Renal cortex interstitium (tissue), 11 donors: Measurements from ENCODE around the gene NEDD4L. TPM values are rescaled to one million over a fixed set of nuclear protein-coding genes. Genes with fewer than 3 reads are reported as not detected.
A peak's percentile ranks its signal among the peaks of the same experiment; 100 is the strongest.
"Not testable (repeated sequence)": the region's sequence is repeated elsewhere in the genome, so short reads cannot be mapped to it uniquely, and the experiment has no call there.

Experiments used
- DNase-seq, 11 donors: peaks; one replicate each; pipeline ENCODE4 v3.0.0-alpha.2; 2013; ENCODE audit warnings: low read depth in 9 of 11, low spot score in 4 of 11; ENCODE audit errors: extremely low read depth in 1 of 11
- polyA plus RNA-seq, 3 donors: library from polyadenylated mRNA; unstranded; fragments of 120-200 nt; gene quantifications; one replicate each; pipeline ENCODE4 v1.2.1, GENCODE V29; 2013; ENCODE audit not compliant: insufficient read length in 3 of 3

Gene NEDD4L
- polyA plus RNA-seq, 3 donors = 106 to 169 (median 131) TPM

GRCh38 chr18:58380113-58380512 lies 336.1 kb downstream of the NEDD4L start:
- not testable (repeated sequence) for DNase-seq

GRCh38 chr18:58381676-58382411 lies 337.8 kb downstream of the NEDD4L start:
- DNase-seq = no peak

GRCh38 chr18:58382446-58382845 lies 338.4 kb downstream of the NEDD4L start:
- no peak for DNase-seq

GRCh38 chr18:58385472-58385871 lies 341.4 kb downstream of the NEDD4L start:
- no peak for DNase-seq

GRCh38 chr18:58386780-58387179 lies 342.8 kb downstream of the NEDD4L start:
- no peak for DNase-seq

- no peak for DNase-seq
These were observed 343.7 kb downstream of the NEDD4L start for GRCh38 chr18:58387716-58388115.

GRCh38 chr18:58388736-58389135 lies 344.7 kb downstream of the NEDD4L start:
- no peak for DNase-seq

GRCh38 chr18:58389745-58390144 lies 345.7 kb downstream of the NEDD4L start:
- DNase-seq = no peak

- peak in 6 of 11 donors; percentile 56 to 82 (median 72) for DNase-seq
These were observed 346.4 kb downstream of the NEDD4L start for GRCh38 chr18:58390399-58390798.

GRCh38 chr18:58391231-58391825 lies 347.3 kb downstream of the NEDD4L start:
- DNase-seq = no peak

- no peak for DNase-seq
These were observed 347.9 kb downstream of the NEDD4L start for GRCh38 chr18:58391932-58392323.

GRCh38 chr18:58392324-58393000 lies 348.4 kb downstream of the NEDD4L start:
- peak in 3 of 11 donors; percentile 36 to 46 (median 41) for DNase-seq

- DNase-seq = no peak
These were observed 349.3 kb downstream of the NEDD4L start for GRCh38 chr18:58393295-58393694.

- no peak for DNase-seq
These were observed 350.0 kb downstream of the NEDD4L start for GRCh38 chr18:58394046-58394445.

GRCh38 chr18:58394602-58395425 lies 350.8 kb downstream of the NEDD4L start:
- DNase-seq = no peak

GRCh38 chr18:58396144-58396543 lies 352.1 kb downstream of the NEDD4L start:
- DNase-seq = no peak

- no peak for DNase-seq
These were observed 352.9 kb downstream of the NEDD4L start for GRCh38 chr18:58396966-58397365.

GRCh38 chr18:58397385-58398132 lies 353.5 kb downstream of the NEDD4L start:
- DNase-seq = no peak
